ENCODE data around the gene PCBP3.

DNA sequence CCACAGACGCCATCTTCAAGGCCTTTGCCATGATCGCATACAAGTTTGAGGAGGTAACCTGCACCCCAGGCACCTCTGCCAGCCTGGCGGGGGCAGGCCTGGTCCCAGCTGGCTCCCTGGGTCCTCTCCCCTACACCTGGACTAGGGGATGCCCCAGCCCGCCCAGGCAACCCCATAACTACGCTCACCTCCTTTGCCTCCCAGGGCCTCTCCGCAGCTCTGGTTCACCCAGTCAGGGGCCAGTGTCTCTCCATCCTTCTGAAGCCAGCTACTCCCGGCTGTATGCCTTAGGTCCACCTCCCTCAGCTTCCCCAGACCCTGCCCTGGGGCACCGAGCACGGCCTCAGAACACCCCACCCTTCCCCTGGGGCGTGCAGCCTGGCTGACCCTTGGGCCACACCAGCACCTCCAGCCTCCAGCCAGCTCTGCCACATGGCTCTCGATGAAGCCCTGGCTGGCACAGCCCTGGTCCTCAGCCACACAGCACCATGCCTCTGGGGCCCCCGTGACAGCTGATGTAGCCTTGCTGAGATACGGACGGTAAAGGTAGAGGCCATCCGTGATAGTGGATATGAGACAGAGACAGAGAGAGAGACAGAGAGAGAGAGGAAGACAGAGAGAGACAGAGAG, 257.7 kb downstream of the PCBP3 start:
- TF ChIP-seq, protein P1, sequence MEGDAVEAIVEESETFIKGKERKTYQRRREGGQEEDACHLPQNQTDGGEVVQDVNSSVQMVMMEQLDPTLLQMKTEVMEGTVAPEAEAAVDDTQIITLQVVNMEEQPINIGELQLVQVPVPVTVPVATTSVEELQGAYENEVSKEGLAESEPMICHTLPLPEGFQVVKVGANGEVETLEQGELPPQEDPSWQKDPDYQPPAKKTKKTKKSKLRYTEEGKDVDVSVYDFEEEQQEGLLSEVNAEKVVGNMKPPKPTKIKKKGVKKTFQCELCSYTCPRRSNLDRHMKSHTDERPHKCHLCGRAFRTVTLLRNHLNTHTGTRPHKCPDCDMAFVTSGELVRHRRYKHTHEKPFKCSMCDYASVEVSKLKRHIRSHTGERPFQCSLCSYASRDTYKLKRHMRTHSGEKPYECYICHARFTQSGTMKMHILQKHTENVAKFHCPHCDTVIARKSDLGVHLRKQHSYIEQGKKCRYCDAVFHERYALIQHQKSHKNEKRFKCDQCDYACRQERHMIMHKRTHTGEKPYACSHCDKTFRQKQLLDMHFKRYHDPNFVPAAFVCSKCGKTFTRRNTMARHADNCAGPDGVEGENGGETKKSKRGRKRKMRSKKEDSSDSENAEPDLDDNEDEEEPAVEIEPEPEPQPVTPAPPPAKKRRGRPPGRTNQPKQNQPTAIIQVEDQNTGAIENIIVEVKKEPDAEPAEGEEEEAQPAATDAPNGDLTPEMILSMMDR (optimal IDR thresholded peaks at IDR 0.05 in 1 of 3, IDR thresholded peaks at IDR 0.05 in 1 of 3, conservative IDR thresholded peaks at IDR 0.05 in 1 of 3; ENCODE audit: extremely low read depth in 1 of 3, insufficient read depth in 2 of 3, low read length in 3 of 3) = no peak
- TF ChIP-seq EZH2 (IDR thresholded peaks at IDR 0.05; ENCODE audit: low read length) = no peak
